Hepatocyte (in vitro differentiated cells): Measurements from ENCODE around the gene TLR10. TPM values are rescaled to one million over a fixed set of nuclear protein-coding genes. Genes with fewer than 3 reads are reported as not detected.

Source experiments
- DNase-seq: peaks from one replicate; pipeline ENCODE4 v3.0.0-alpha.2; 2016; ENCODE audit warnings: low spot score
- H2AFZ ChIP-seq: fragments of 200-600 bp; sonication (generic); 2 replicates; pipeline ENCODE4 v1.6.0; 2016; ENCODE audit warnings: antibody characterized with exemption, mild to moderate bottlenecking
- H3K27ac ChIP-seq: fragments of 200-600 bp; sonication (generic); 2 replicates; pipeline ENCODE4 v1.5.1; 2016; ENCODE audit warnings: mild to moderate bottlenecking
- H3K27me3 ChIP-seq: fragments of 200-600 bp; sonication (generic); 2 replicates; pipeline ENCODE4 v1.6.1; 2016
- H3K36me3 ChIP-seq: fragments of 200-600 bp; sonication (generic); replicated peaks from 2 replicates; pipeline ENCODE4 v1.5.1; 2016; ENCODE audit warnings: low read depth; ENCODE audit not compliant: insufficient read depth
- H3K4me1 ChIP-seq: fragments of 200-600 bp; sonication (generic); 2 replicates; pipeline ENCODE4 v1.5.1; 2016; ENCODE audit warnings: mild to moderate bottlenecking, moderate library complexity; ENCODE audit not compliant: insufficient read depth
- H3K4me2 ChIP-seq: fragments of 200-600 bp; sonication (generic); 2 replicates; pipeline ENCODE4 v1.6.0; 2016
- H3K4me3 ChIP-seq: fragments of 200-600 bp; sonication (generic); 2 replicates; pipeline ENCODE4 v1.5.1; 2016; ENCODE audit warnings: mild to moderate bottlenecking
- H3K79me2 ChIP-seq: fragments of 200-600 bp; sonication (generic); 2 replicates; pipeline ENCODE4 v1.6.0; 2017; ENCODE audit warnings: mild to moderate bottlenecking
- H3K9me2 ChIP-seq: fragments of 200-600 bp; sonication (generic); replicated peaks from 2 replicates; pipeline ENCODE4 v1.6.0; 2017; ENCODE audit warnings: mild to moderate bottlenecking; ENCODE audit not compliant: insufficient read depth
- H3K9me3 ChIP-seq: fragments of 200-600 bp; sonication (generic); 2 replicates; pipeline ENCODE4 v1.5.1; 2016; ENCODE audit warnings: low read depth, mild to moderate bottlenecking
- H4K20me1 ChIP-seq: fragments of 200-600 bp; sonication (generic); 2 replicates; pipeline ENCODE4 v1.6.0; 2016; ENCODE audit warnings: mild to moderate bottlenecking; ENCODE audit not compliant: insufficient read depth, poor library complexity, severe bottlenecking
- CTCF ChIP-seq: fragments of 200-600 bp; sonication (generic); IDR thresholded peaks from 2 replicates; pipeline ENCODE4 v1.5.1; 2016; ENCODE audit warnings: antibody characterized with exemption, mild to moderate bottlenecking; ENCODE audit not compliant: poor library complexity
- EZH2 ChIP-seq: fragments of 200-600 bp; sonication (generic); IDR thresholded peaks from 2 replicates; pipeline ENCODE4 v1.6.1; 2016; ENCODE audit warnings: antibody characterized with exemption, mild to moderate bottlenecking, borderline replicate concordance
- EZH2phosphoT487 ChIP-seq: fragments of 200-600 bp; sonication (generic); IDR thresholded peaks from one replicate; pipeline ENCODE4 v1.6.1; 2018; ENCODE audit warnings: antibody characterized with exemption, mild to moderate bottlenecking, low read depth, moderate library complexity; ENCODE audit not compliant: unreplicated experiment, severe bottlenecking
- WGBS: methylation state at CpG from one replicate; pipeline ENCODE4 v1.1.6; 2016; ENCODE audit warnings: low lambda C conversion rate; ENCODE audit errors: missing lambda C conversion rate; 5-methylcytosine and 5-hydroxymethylcytosine counted together
- polyA plus RNA-seq: library from polyadenylated mRNA; unstranded; fragments of >200 nt; fragmentation: Nextera tagmentation; extraction: Ambion mirVana; gene quantifications from 2 replicates; pipeline ENCODE4 v1.2.1, GENCODE V29; 2016
- total RNA-seq: library from RNA; depleted of rRNA; stranded (reverse); fragments of >200 nt; gene quantifications from 2 replicates; pipeline ENCODE4 v1.2.3, GENCODE V29; 2014

TLR10 gene
- total and polyA plus RNA-seq, 2 experiments from 2014 or later: not detected

GRCh38 chr4:38764277-38764676 is 18.5 kb downstream of the TLR10 start:
- Histone ChIP-seq H3K27ac (no peak overlapping the region), H3K4me2 (no peak overlapping the region), H2AFZ (no peak overlapping the region), H4K20me1 (no peaks in the 10 kb centered on the region), H3K4me1 (no peaks in the 10 kb centered on the region), H3K79me2 (no peaks in the 10 kb centered on the region), H3K27me3 (no peaks in the 10 kb centered on the region), H3K9me3 (no peaks in the 10 kb centered on the region), H3K4me3 (no peak overlapping the region), H3K9me2 (no peaks in the 10 kb centered on the region), H3K36me3 (no peaks in the 10 kb centered on the region)
- TF ChIP-seq EZH2 (no peak), EZH2phosphoT487 (no peak), CTCF (no peak)
- no peak for DNase-seq
- 97% methylated on average over 3 of the region's 3 CpGs for WGBS

GRCh38 chr4:38762560-38762959 is 20.2 kb downstream of the TLR10 start:
- no peaks in the 10 kb centered on the region for H4K20me1 ChIP-seq

GRCh38 chr4:38759790-38760122 is 23.0 kb downstream of the TLR10 start:
- no peak for TF ChIP-seq CTCF
- no peak for TF ChIP-seq EZH2phosphoT487
- TF ChIP-seq EZH2: no peak
- no peak overlapping the region for H3K4me3 ChIP-seq
- DNase-seq: no peak
- no peaks in the 10 kb centered on the region for H4K20me1 ChIP-seq
- no peaks in the 10 kb centered on the region for H3K79me2 ChIP-seq
- 88% methylated on average over 1 of the region's 1 CpG for WGBS
- H3K4me2 ChIP-seq: no peak overlapping the region
- H3K9me2 ChIP-seq: no peaks in the 10 kb centered on the region
- no peak overlapping the region for H2AFZ ChIP-seq
- no peak overlapping the region for H3K27ac ChIP-seq
- H3K9me3 ChIP-seq: no peaks in the 10 kb centered on the region
- no peaks in the 10 kb centered on the region for H3K27me3 ChIP-seq
- H3K4me1 ChIP-seq: no peaks in the 10 kb centered on the region
- no peaks in the 10 kb centered on the region for H3K36me3 ChIP-seq

More at GRCh38 chr4:38762560-38762959, 20.2 kb downstream of the TLR10 start:
- Histone ChIP-seq H3K9me3 (no peaks in the 10 kb centered on the region), H3K36me3 (no peaks in the 10 kb centered on the region), H3K27ac (no peak overlapping the region), H3K4me1 (no peaks in the 10 kb centered on the region), H3K79me2 (no peaks in the 10 kb centered on the region), H3K4me2 (no peak overlapping the region), H3K27me3 (no peaks in the 10 kb centered on the region), H2AFZ (no peak overlapping the region), H3K9me2 (no peaks in the 10 kb centered on the region), H3K4me3 (no peak overlapping the region)
- no peak for TF ChIP-seq EZH2phosphoT487
- TF ChIP-seq CTCF: no peak
- TF ChIP-seq EZH2: no peak
- DNase-seq: no peak
- 90% methylated on average over 14 of the region's 14 CpGs for WGBS
